ENCODE results near the gene HBS1L.

DNA sequence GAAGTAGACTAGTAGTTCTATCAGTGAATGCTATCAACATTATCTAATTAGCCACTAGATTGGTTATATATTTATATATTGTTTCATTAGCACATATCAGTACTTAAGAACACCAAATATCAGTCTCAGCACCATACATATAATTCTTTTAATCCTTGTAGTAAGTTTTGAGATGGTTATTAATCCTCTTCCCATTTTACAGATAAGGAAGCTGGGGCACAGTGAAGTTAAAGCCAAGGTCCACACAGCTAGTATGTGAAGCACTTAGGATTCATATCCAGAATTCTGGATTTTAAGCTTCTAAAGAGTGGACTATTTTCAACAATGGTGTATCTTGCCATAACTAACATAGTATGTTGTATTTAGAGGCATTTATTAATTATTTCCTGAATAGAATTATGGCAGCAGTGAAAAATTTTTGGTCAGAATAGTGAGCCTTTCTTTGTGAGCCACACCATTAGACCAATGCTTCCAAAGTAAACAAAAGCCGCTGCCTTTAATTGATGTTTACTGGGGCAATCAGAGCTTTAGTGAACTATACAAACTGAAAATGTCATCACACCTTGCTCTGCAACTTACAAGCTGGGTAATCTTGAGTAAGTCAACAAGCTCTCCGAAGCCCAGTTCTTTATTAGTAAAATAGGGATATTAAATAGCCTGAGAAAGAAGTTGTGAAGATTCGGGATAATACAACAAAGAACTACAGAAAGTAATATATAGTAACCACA lies 41.9 kb upstream of the HBS1L start:
- no peak for TF ChIP-seq POLR2A (IDR thresholded peaks at IDR 0.05; ENCODE audit: low read length)
- TF ChIP-seq GATA1 (IDR thresholded peaks at IDR 0.05; ENCODE audit: low read depth, low read length), result no peak
